K562 (cell line): ENCODE data around the gene COPS6. TPM values are rescaled to one million over a fixed set of nuclear protein-coding genes. Genes with fewer than 3 reads are reported as not detected.
A peak's percentile ranks its signal among the peaks of the same experiment; 100 is the strongest.

ENCODE experiments used
- ARID1B ChIP-seq: fragments of 450-650 bp; IDR thresholded peaks from 2 replicates; pipeline ENCODE4 v1.6.1; 2016; ENCODE audit warnings: antibody characterized with exemption, mild to moderate bottlenecking, inconsistent platforms
- ATF2 ChIP-seq: sonication (generic); formaldehyde crosslinking; IDR thresholded peaks from 2 replicates; pipeline ENCODE4 v1.8.1; 2022; ENCODE audit warnings: missing genetic modification reagents
- CBX1 ChIP-seq: sonication (generic); IDR thresholded peaks from 2 replicates; pipeline ENCODE4 v1.6.1; 2016; ENCODE audit warnings: antibody characterized with exemption, low read depth, mild to moderate bottlenecking
- COPS2 ChIP-seq: fragments of 450-650 bp; conservative IDR thresholded peaks from 2 replicates; pipeline ENCODE4 v1.6.1; 2016; ENCODE audit warnings: mild to moderate bottlenecking, moderate library complexity
- CREBBP ChIP-seq: IDR thresholded peaks from one replicate; pipeline ENCODE4 v1.6.1; 2012; ENCODE audit warnings: low read depth, mild to moderate bottlenecking, control low read depth, inconsistent platforms, low read length
- GATA2 ChIP-seq: sonication (generic); formaldehyde crosslinking; IDR thresholded peaks from 2 replicates; pipeline ENCODE4 v1.4.0; 2020; ENCODE audit warnings: mild to moderate bottlenecking, missing genetic modification reagents
- MXD1 ChIP-seq: fragments of 250-450 bp; sonication (Bioruptor Pico); IDR thresholded peaks from 2 replicates; pipeline ENCODE4 v1.8.0; 2021; ENCODE audit warnings: borderline replicate concordance, mild to moderate bottlenecking, moderate library complexity; ENCODE audit not compliant: poor library complexity, severe bottlenecking
- NFIC ChIP-seq: fragments of 450-650 bp; IDR thresholded peaks from 2 replicates; pipeline ENCODE4 v1.6.1; 2017; ENCODE audit warnings: mild to moderate bottlenecking, inconsistent platforms
- STAT5A ChIP-seq: IDR thresholded peaks from 2 replicates; pipeline ENCODE4 v1.6.1; 2012; ENCODE audit warnings: low read length, inconsistent platforms, borderline replicate concordance
- TCF15 ChIP-seq: fragments of 250-450 bp; sonication (Bioruptor Pico); IDR thresholded peaks from 2 replicates; pipeline ENCODE4 v1.8.0; 2022; ENCODE audit warnings: moderate library complexity, mild to moderate bottlenecking, inconsistent platforms
- THAP7 ChIP-seq: fragments of 250-450 bp; sonication (Bioruptor Pico); IDR thresholded peaks from 2 replicates; pipeline ENCODE4 v1.5.0; 2021
- ZBTB1 ChIP-seq: sonication (generic); formaldehyde crosslinking; IDR thresholded peaks from 2 replicates; pipeline ENCODE4 v1.8.1; 2023; ENCODE audit warnings: missing genetic modification reagents, low read depth, mild to moderate bottlenecking, borderline replicate concordance
- ZNF23 ChIP-seq: fragments of 250-450 bp; sonication (Bioruptor Pico); IDR thresholded peaks from 2 replicates; pipeline ENCODE4 v1.4.0; 2020; ENCODE audit warnings: mild to moderate bottlenecking
- ZNF407 ChIP-seq: fragments of 450-650 bp; IDR thresholded peaks from 2 replicates; pipeline ENCODE4 v1.6.1; 2016; ENCODE audit warnings: low read depth
- ZNF644 ChIP-seq: fragments of 200-800 bp; sonication (Bioruptor generic); IDR thresholded peaks from 2 replicates; pipeline ENCODE4 v1.6.1; 2016; ENCODE audit warnings: low read depth, missing genetic modification characterization, missing compliant biosample characterization
- ZNF76 ChIP-seq: fragments of 250-450 bp; sonication (Bioruptor Pico); IDR thresholded peaks from 2 replicates; pipeline ENCODE4 v1.4.0; 2020; ENCODE audit warnings: mild to moderate bottlenecking, moderate library complexity, borderline replicate concordance
- polyA plus RNA-seq, 8 experiments: library from polyadenylated mRNA; depleted of rRNA in 4 of 8; stranded (reverse) in 5 of 8; unstranded in 3 of 8; fragments of >200 nt; fragmentation: Nextera tagmentation in 2 of 8; fragmentation: Illumina TruSeq in 1 of 8; extraction: Ambion mirVana in 2 of 8; extraction: Trizol in 1 of 8; gene quantifications; 2 replicates each; pipeline versions ENCODE4 v1.2.1 to v1.2.3, GENCODE V29; 2011 to 2014; ENCODE audit warnings: inconsistent platforms in 1 of 8, missing spikeins in 1 of 8
- total RNA-seq, 7 experiments: library from RNA; depleted of rRNA in 6 of 7; stranded (reverse); fragments of >200 nt in 6 of 7; fragmentation: Illumina TruSeq in 2 of 7; extraction: Trizol in 2 of 7; gene quantifications; 2 replicates each; pipeline versions ENCODE4 v1.2.1 to v1.2.3, GENCODE V29; 2011 to 2021; ENCODE audit warnings: low replicate concordance in 1 of 7

Gene COPS6
- total and polyA plus RNA-seq, 9 of the 15 experiments (the other 6 are each of a cell fraction or from before 2014, with no cell fraction given): 63.0 to 331 (median 168) TPM

GRCh38 chr7:100049441-100050291 lies 39.1 kb upstream of the COPS6 start, which contains the start of gene ZSCAN21 (continued):
- TF ChIP-seq ZNF407: no peak
- TF ChIP-seq NFIC: peak; percentile 45; the same call in 1 of the 2 replicates
- no peak for TF ChIP-seq COPS2
- no peak; the same call in 1 of the 2 replicates for TF ChIP-seq STAT5A
- TF ChIP-seq TCF15 (CRISPR knock-in tag): 0 out of 2 replicates have a peak, but pooled peaks have one; percentile 22
- TF ChIP-seq ATF2 (CRISPR knock-in tag): no peak
- no peak for TF ChIP-seq GATA2 (CRISPR knock-in tag)
- TF ChIP-seq ZNF76: no peak
- TF ChIP-seq CREBBP: no peak
- no peak for TF ChIP-seq ZNF23 (CRISPR knock-in tag)
- 0 out of 2 replicates have a peak, but pooled peaks have one; percentile 53 for TF ChIP-seq ARID1B
- no peak for TF ChIP-seq ZNF644 (tag)
- peak; percentile 69; the same call in 1 of the 2 replicates for TF ChIP-seq CBX1
- no peak for TF ChIP-seq THAP7
- no peak for TF ChIP-seq MXD1 (CRISPR knock-in tag)
- peak; percentile 93 for TF ChIP-seq ZBTB1 (CRISPR knock-in tag)
